ENCODE results near the gene PPP2R5C. TPM values are rescaled to one million over a fixed set of nuclear protein-coding genes. Genes with fewer than 3 reads are reported as not detected.

Gene PPP2R5C
- total and polyA plus RNA-seq, 9 of the 15 experiments (the other 6 are each of a cell fraction or from before 2014, with no cell fraction given) = 284 to 617 (median 395) TPM

- no peak for TF ChIP-seq MGA (IDR thresholded peaks at IDR 0.05)
- no peak for TF ChIP-seq ZNF511 (CRISPR knock-in tag; IDR thresholded peaks at IDR 0.05)
- TF ChIP-seq LCOR (CRISPR knock-in tag; IDR thresholded peaks at IDR 0.05) = no peak
- TF ChIP-seq RBM34 (IDR thresholded peaks at IDR 0.05; ENCODE audit: borderline replicate concordance, insufficient read depth, low read length) = no peak
- TF ChIP-seq PCBP2 (IDR thresholded peaks at IDR 0.05; ENCODE audit: low read depth, low read length, poor library complexity, severe bottlenecking) = no peak
Observed at GRCh38 chr14:101849640-101850039, 88.1 kb downstream of the PPP2R5C start (continued).
